ENCODE measurements around the gene SLC5A6.

- TF ChIP-seq RCOR1 (IDR thresholded peaks at IDR 0.05; ENCODE audit: low read depth, low read length) (no peak), TP53 (CRISPR knock-in tag; IDR thresholded peaks at IDR 0.05) (no peak), CTCF (IDR thresholded peaks at IDR 0.05) (no peak), POLR2A (IDR thresholded peaks at IDR 0.05; ENCODE audit: low read length) (no peak), PBX3 (IDR thresholded peaks at IDR 0.05) (no peak), MAFK (IDR thresholded peaks at IDR 0.05; ENCODE audit: partially characterized antibody) (no peak), REST (IDR thresholded peaks at IDR 0.05) (no peak), CEBPB (IDR thresholded peaks at IDR 0.05) (no peak), EP300 (IDR thresholded peaks at IDR 0.05) (no peak), GATA3 (IDR thresholded peaks at IDR 0.05; ENCODE audit: borderline replicate concordance) (no peak)
These were observed 21.3 kb upstream of the SLC5A6 start for GRCh38 chr2:27233341-27233740.
